H54 (cell line): ENCODE measurements around the gene PPOX.
A peak's percentile ranks its signal among the peaks of the same experiment; 100 is the strongest.

Experiments
- DNase-seq: peaks from one replicate; pipeline ENCODE4 v3.0.0; 2011; ENCODE audit warnings: low spot score, mixed read lengths; ENCODE audit not compliant: insufficient read length
- FAIRE-seq: peaks from 3 replicates; lab custom pipeline; 2011; peaks lifted over from hg19 to GRCh38; lab: Jason Lieb, UNC
- POLR2A ChIP-seq: IDR thresholded peaks from 2 replicates; pipeline ENCODE4 v1.6.1; 2011; ENCODE audit warnings: low read depth, mild to moderate bottlenecking, low read length

The PPOX gene

DNA sequence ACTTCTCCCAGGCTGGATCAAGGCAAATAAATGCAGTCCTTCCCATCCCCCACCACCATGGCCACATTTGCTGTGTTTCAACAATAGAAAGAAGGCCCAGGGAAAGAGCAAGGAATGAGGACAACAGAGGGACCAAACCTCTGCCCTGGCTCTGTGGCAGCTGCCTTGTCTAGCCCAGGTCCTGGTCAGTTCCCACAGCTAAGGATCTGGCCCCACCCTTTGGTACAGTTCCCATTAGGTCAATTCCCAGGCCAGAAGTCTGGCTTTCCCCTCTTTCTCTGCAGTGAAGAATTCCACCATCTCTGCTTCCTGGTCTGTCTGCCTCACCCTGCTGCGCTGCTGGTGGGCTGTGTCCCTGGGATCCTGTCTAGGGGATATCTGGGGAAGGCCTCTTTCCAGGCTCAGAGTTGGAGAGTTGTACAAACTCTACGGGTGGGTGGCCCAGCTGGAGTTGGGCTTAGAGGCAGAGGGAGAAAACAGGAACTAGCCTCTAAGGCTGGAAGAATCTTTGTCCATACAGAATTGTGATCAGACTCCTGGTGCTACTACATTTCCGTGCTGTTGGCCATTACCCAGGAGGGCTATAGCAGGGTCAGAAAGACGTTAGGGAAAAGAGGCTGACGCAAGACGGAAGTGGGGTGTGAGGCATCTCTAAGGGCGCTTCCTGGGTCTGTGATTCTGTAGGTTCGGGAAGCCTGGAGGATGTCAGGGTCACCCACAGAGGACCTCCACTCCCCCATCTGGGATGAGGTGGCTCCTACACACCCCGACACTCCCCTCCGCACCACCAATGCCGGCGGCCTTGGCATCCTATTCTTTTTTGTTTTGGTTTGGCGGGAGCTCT, 35.0 kb downstream of the PPOX start:
- no peak for DNase-seq
- FAIRE-seq: no peak
- TF ChIP-seq POLR2A: no peak

DNA sequence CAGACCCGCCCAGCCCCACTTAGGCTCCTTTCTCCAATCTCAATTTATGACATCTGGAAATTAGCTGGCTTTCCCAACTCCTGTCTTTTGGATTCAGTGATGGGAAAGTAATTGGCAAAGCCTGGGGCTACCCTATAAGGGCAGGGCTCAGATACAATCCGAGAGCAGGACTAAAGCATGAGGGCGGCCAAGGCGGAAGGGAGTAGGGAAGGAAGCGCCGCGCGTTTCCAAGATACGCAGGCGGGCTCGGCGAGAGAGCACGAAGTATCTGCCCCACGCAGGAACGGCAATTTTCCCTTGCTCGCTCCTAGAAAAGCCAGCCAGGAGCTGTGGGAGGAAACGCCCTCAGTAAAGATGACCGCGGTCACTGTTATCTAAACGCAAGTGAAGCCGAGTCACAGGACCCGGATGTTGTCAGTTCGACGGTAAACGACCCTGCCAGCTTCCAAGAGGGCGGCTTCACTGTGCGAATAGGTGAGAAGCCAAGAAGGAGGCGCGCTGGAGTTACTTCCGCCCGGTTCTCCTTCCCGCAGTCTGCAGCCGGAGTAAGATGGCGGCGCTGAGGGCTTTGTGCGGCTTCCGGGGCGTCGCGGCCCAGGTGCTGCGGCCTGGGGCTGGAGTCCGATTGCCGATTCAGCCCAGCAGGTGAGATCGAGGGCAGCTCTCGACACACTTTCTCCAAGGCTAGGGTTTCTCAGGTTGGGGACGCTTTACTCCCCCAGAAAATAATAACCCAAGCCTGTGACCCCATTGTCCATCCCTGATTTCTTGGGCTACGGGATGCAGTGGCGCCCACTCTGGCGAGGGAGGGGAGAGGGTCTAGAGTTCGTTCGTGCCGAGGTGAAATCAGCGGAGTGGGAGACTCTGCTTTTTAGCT, 35.8 kb downstream of the PPOX start, which contains the start of gene NDUFS2:
Gene NDUFS2, plus strand, starts transcription at position 532 of the 877 bp plus-strand sequence. Its CDS starts 19 bp downstream, at position 551.
- peak; percentile 86 for DNase-seq
- TF ChIP-seq POLR2A: peak; percentile 73; the same call in 1 of the 2 replicates
- peak; percentile 58 for FAIRE-seq

DNA sequence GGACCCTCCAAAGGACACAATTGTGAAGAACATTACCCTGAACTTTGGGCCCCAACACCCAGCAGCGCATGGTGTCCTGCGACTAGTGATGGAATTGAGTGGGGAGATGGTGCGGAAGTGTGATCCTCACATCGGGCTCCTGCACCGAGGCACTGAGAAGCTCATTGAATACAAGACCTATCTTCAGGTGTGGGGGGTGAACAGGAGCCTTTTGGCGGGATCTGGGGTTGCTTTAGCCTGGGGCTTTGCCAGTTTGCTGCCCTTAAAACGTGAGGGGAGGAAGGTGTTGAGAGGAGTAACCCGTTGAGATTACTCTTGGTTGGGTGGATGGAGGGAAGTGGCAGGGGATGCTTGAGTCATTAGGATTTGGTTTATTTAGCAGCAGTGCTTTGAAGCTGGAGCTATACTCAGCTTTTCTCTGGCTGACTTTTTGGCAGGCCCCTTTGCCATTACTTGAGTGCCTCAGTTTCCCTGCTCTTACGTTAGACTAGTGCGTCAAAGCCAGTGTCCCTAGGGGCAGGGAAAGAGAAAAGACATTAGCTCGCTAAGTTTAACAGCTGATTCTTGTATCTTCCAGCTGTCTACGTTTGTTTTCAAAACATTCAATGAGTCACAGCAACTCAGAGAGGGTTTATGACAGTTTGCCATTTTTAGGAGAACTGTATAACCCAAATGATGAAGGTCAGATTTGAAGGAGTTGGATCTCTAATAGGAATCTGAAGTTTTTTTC, 40.4 kb downstream of the PPOX start:
- FAIRE-seq: no peak
- no peak for TF ChIP-seq POLR2A
- no peak for DNase-seq

DNA sequence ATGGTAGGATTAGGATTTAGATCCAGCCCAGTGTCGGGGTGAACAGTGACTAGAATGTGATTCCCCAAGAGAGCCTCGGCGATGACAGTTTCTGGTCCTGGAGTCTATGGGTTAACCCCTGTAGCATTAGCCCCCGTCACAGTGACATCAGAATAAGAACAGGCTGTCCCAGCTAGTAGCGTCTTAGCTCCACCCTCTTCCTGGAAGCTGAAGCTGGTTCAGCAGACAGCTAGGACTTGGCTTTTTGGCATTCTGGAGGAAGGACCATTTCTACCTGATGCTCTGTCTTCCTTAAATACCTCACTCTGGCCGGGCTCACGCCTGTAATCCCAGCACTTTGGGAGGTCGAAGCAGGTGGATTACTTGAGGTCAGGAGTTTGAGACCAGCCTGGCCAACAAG, 40.9 kb downstream of the PPOX start:
- DNase-seq: no peak
- TF ChIP-seq POLR2A: no peak
- FAIRE-seq: no peak

DNA sequence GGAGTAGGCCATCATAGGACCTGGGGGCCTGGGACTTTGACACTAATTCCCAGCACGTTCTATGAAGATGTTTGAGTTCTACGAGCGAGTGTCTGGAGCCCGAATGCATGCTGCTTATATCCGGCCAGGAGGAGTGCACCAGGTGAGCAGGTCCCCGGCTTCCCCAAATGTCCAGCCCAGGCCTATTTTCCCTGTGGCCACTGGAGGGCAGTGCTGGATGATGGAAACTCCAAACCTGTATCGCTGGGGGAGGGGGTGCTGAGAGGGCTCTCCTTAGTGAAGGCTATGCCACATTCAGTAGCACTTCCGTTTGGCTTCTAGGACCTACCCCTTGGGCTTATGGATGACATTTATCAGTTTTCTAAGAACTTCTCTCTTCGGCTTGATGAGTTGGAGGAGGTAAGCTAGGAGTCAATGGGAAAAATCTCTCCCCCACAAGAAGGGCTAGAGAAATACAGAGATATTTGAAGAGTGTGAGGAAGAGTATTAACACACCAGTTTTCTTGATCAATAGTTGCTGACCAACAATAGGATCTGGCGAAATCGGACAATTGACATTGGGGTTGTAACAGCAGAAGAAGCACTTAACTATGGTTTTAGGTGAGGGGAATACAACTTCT, 43.7 kb downstream of the PPOX start:
- FAIRE-seq (no peak), DNase-seq (peak; percentile 61)
- no peak for TF ChIP-seq POLR2A

DNA sequence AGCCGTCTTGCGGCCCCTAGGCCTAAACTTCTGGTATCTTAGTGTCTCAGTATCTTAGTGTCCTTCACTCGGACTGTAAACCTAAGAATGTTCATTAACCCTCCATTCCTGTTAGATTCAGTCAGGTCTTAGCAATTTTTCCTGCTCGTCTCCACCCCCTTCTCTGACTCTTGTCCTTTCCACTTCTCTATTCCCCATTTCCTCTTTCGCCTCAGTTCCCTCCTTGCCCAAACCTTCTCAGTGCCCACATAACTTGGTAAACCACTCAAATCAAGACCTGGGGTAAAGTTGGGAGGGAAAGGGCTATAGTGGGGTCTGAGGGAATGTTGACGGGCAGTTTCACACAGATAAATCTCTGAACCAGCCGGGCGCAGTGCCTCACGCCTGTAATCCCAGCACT, 48.1 kb downstream of the PPOX start:
- DNase-seq (no peak), FAIRE-seq (no peak)

DNA sequence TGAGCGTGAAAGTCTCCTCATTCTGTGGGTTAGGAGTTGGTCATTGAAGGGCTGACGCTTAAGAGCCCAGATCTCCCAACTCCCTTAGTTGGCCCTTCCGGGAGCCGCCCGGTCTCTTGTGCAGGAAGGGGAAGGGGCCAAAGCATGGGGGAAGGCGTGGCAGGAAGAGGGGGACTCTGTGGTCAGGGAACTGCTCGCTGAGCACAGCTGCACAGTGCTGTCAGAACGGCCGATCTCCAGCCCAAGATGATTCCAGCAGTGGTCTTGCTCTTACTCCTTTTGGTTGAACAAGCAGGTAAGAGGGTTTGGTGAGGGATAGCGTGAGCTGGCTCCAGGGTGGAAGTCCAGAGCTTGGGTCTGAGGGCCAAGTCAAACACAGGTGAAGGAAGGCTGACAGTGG, 48.9 kb downstream of the PPOX start, which contains the start of gene FCER1G:
Gene FCER1G, plus strand, starts transcription at position 220 of the 400 bp plus-strand sequence. Its CDS starts 27 bp downstream, at position 247.
- no peak for TF ChIP-seq POLR2A
- DNase-seq (no peak), FAIRE-seq (no peak)

More for the DNA sequence above, 48.1 kb downstream of the PPOX start:
- TF ChIP-seq POLR2A: no peak

DNA sequence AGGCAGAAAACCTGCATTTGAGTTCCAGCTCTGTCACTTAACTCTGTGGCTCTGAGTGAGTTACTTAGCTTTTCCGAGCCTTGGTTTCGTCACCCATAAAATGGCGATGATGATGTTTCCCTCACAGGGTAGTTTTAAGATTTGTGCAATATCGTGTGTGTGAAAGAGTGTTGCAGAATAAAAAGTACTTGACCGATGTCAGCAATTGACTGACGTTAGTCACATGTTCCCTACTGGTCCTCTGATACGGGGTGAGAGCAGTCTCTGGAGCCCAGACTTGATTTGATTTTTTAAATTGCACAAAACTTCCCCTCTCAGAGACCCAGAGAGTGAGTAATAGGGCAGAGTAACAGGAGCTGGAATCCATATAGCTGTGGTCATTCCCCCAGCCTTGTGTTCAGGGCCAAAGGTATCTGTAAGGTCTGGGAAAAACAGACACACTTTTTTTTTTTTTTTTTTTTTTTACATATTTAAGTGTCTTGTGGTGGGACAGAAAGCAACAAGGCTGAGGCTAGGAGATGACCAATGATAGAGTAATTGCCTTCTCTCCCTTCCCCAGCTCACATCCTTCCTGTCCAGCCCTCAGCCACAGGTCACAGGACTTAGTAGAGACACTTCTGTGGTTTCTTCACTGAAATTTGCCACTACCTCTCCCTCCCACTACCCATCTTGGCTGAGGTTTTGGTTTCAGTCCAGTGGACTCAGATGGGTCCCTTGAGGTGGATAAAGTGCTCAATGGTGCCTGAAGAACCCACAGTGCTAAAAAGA, 50.9 kb downstream of the PPOX start:
- FAIRE-seq (no peak), DNase-seq (no peak)
- TF ChIP-seq POLR2A: no peak

DNA sequence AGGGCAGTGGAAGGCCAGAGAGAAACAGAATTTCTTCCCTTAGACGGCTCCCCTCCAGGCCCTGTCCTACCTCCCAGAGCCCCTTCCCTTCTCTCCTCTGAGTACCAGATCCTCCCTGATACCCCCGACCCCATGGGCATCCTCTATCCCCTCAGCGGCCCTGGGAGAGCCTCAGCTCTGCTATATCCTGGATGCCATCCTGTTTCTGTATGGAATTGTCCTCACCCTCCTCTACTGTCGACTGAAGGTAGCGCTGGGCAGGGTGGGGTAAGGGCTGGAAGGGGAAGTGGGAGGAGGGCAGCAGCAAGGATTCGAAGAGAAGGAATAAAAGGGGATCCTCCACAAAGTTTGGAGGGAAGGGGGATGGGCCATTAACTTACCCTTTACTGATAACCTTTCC, 51.6 kb downstream of the PPOX start:
- DNase-seq (no peak), FAIRE-seq (no peak)
- no peak for TF ChIP-seq POLR2A

DNA sequence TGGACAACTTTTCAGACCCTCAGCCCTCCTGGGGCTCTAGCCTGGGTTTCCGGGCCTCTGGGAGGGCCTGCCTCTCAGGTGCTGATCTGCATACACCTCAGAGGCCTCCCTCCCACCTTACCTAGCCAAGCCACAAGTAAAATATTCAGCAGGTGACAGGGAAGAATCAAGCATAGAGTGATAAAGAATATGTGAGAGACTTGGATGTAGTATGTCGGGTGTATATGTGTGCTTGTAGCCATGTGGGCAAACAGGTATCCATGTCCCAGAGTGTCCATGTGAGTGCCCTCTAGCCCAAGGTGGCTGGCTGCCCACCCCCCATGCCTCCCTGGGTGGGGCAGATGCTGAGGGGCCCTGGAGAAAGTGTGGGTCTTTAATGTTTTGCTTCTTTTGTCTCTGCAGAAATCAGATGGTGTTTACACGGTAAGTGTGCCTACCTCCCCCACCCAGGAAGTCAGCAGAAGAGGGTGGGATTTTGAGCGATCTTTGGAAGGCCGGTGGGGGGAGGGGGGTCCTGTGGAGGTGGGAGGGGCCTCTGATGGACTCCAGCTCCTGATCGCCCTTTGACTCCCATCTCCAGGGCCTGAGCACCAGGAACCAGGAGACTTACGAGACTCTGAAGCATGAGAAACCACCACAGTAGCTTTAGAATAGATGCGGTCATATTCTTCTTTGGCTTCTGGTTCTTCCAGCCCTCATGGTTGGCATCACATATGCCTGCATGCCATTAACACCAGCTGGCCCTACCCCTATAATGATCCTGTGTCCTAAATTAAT, 52.3 kb downstream of the PPOX start:
- DNase-seq (no peak), FAIRE-seq (no peak)
- no peak for TF ChIP-seq POLR2A

DNA sequence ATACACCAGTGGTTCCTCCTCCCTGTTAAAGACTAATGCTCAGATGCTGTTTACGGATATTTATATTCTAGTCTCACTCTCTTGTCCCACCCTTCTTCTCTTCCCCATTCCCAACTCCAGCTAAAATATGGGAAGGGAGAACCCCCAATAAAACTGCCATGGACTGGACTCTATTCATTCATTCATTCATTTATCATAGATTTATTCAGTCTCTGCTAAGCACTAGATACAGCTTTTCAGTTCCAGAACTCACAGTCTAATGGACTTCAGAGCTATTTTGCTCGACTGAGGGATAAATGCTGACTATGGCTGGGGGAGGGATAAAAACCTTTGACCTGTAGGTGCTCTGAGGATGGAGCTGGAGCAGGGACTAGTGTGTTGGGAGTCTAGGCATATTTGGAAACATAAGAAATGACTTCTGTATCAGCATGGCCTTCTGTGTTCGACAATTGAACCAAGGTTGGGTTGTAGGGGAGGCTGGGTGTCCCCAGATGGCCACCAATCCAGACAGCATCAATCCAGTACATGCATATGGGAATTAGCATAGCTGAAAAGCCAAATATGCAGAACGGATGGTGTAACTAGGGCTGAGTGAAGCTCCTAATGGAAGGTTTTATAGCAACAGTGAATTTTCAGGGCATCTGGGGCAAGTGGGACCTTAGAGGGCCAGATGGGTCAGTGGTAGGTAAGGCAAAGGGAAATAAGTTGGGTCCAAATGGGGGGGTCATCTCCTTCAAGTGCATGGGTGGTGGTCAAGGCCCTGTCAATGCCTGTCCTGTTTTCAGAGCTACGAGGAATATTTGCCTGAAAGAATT, 53.1 kb downstream of the PPOX start:
- FAIRE-seq (no peak), DNase-seq (no peak)
- no peak for TF ChIP-seq POLR2A
